Lower lobe of right lung (tissue), 2 donors: Measurements from ENCODE around the gene SCGB1D1. TPM values are rescaled to one million over a fixed set of nuclear protein-coding genes. Genes with fewer than 3 reads are reported as not detected.

ENCODE experiments used
- ATAC-seq, 2 donors: fragments of 200-7000 bp; cut with Tn5 transposase; one replicate each; pipeline ENCODE4 v1.9.1; 2020 to 2022; ENCODE audit warnings: mild to moderate bottlenecking in 2 of 2, moderate library complexity in 2 of 2
- DNase-seq: peaks from one replicate; pipeline ENCODE4 v3.0.0-alpha.2; 2020
- H3K27ac ChIP-seq: fragments of 200-600 bp; one replicate; pipeline ENCODE4 v1.8.0; 2022
- H3K27me3 ChIP-seq: fragments of 200-600 bp; one replicate; pipeline ENCODE4 v1.8.0; 2022; ENCODE audit warnings: low read depth
- H3K36me3 ChIP-seq: fragments of 200-600 bp; one replicate; pipeline ENCODE4 v1.8.0; 2022; ENCODE audit warnings: mild to moderate bottlenecking
- H3K4me1 ChIP-seq: fragments of 200-600 bp; one replicate; pipeline ENCODE4 v1.8.0; 2022
- H3K4me3 ChIP-seq: fragments of 200-600 bp; one replicate; pipeline ENCODE4 v1.8.0; 2022; ENCODE audit warnings: mild to moderate bottlenecking
- H3K9me3 ChIP-seq: fragments of 200-600 bp; one replicate; pipeline ENCODE4 v1.8.0; 2022
- CTCF ChIP-seq: fragments of 200-600 bp; IDR thresholded peaks from one replicate; pipeline ENCODE4 v1.8.0; 2022; ENCODE audit warnings: antibody characterized with exemption, mild to moderate bottlenecking
- intact Hi-C: fragments of 100-400 bp; cut with DNase I; formaldehyde crosslinking; loops from one replicate; pipeline ENCODE4 v1.11.0; 2022
- total RNA-seq: library from RNA; stranded (reverse); fragmentation: NEBNext Ultra II Directional; extraction: Animal tissue kit (Norgen Biotek cat#: 25700); gene quantifications from one replicate; pipeline ENCODE4 v1.2.1, GENCODE V29; 2021
- donor health status: DM: no; HTN: yes; CAD: no; lungs with severe emphysema.

SCGB1D1 gene
- total RNA-seq, 1 donor from 2014 or later: not detected

GRCh38 chr11:62148271-62148980, 41.6 kb upstream of the SCGB1D1 start:
- intact Hi-C loops: no loop called here
- no peak for ATAC-seq
- DNase-seq: peak; percentile 21
- Histone ChIP-seq H3K4me3 (no peak overlapping the region), H3K36me3 (peaks cover 87% of the 10 kb centered on the region), H3K27ac (no peak overlapping the region), H3K27me3 (no peaks in the 10 kb centered on the region), H3K9me3 (no peaks in the 10 kb centered on the region), H3K4me1 (no peaks in the 10 kb centered on the region)
- TF ChIP-seq CTCF: no peak

GRCh38 chr11:62149986-62150886, 39.8 kb upstream of the SCGB1D1 start:
- ATAC-seq (no peak), DNase-seq (no peak)
- intact Hi-C loops: no loop called here
- Histone ChIP-seq H3K27me3 (no peaks in the 10 kb centered on the region), H3K27ac (no peak overlapping the region), H3K9me3 (no peaks in the 10 kb centered on the region), H3K4me3 (no peak overlapping the region), H3K36me3 (peaks cover 76% of the 10 kb centered on the region), H3K4me1 (no peaks in the 10 kb centered on the region)
- no peak for TF ChIP-seq CTCF

GRCh38 chr11:62150887-62151736, 38.9 kb upstream of the SCGB1D1 start:
- no peaks in the 10 kb centered on the region for H3K27me3 ChIP-seq
- no peak overlapping the region for H3K27ac ChIP-seq
- no peaks in the 10 kb centered on the region for H3K4me1 ChIP-seq
- ATAC-seq (peak in 1 of 2 donors; percentile 11), DNase-seq (no peak)
- TF ChIP-seq CTCF: no peak
- H3K36me3 ChIP-seq: peaks cover 67% of the 10 kb centered on the region
- no peaks in the 10 kb centered on the region for H3K9me3 ChIP-seq
- intact Hi-C loops: no loop called here
- H3K4me3 ChIP-seq: no peak overlapping the region

- DNase-seq (no peak), ATAC-seq (peak in 1 of 2 donors; percentile 14)
- Histone ChIP-seq H3K4me1 (no peaks in the 10 kb centered on the region), H3K9me3 (no peaks in the 10 kb centered on the region), H3K27me3 (no peaks in the 10 kb centered on the region), H3K27ac (no peak overlapping the region), H3K36me3 (peaks cover 61% of the 10 kb centered on the region), H3K4me3 (no peak overlapping the region)
- no peak for TF ChIP-seq CTCF
- intact Hi-C loops: no loop called here
These were observed 38.3 kb upstream of the SCGB1D1 start for GRCh38 chr11:62151737-62152102.
